Neural cell (in vitro differentiated cells): ENCODE results near the gene ZRANB3.

Experiments
- EZH2 ChIP-seq: fragments of 200-600, 300-800 bp; shearing (Covaris generic), sonication (generic); IDR thresholded peaks from 2 replicates; pipeline ENCODE4 v1.6.1; 2014; ENCODE audit warnings: antibody characterized with exemption, low read length, borderline replicate concordance, mild to moderate bottlenecking; ENCODE audit not compliant: insufficient read depth, poor library complexity, severe bottlenecking
- POLR2AphosphoS5 ChIP-seq: IDR thresholded peaks from 2 replicates; pipeline ENCODE4 v1.6.1; 2012
- SMC3 ChIP-seq: fragments of 450-650 bp; conservative IDR thresholded peaks from 2 replicates; pipeline ENCODE4 v1.6.1; 2014; ENCODE audit warnings: antibody characterized with exemption, mild to moderate bottlenecking, moderate library complexity; ENCODE audit not compliant: poor library complexity
- TF ChIP-seq, protein P1 (sequence below): IDR thresholded peaks from 2 replicates; pipeline ENCODE4 v1.6.1; 2012; ENCODE audit warnings: borderline replicate concordance
- TF ChIP-seq, protein P2 (sequence below): fragments of 450-650 bp; IDR thresholded peaks from 2 replicates; pipeline ENCODE4 v1.5.1; 2014; ENCODE audit warnings: antibody characterized with exemption, mild to moderate bottlenecking, moderate library complexity; ENCODE audit not compliant: poor library complexity, severe bottlenecking

DNA sequence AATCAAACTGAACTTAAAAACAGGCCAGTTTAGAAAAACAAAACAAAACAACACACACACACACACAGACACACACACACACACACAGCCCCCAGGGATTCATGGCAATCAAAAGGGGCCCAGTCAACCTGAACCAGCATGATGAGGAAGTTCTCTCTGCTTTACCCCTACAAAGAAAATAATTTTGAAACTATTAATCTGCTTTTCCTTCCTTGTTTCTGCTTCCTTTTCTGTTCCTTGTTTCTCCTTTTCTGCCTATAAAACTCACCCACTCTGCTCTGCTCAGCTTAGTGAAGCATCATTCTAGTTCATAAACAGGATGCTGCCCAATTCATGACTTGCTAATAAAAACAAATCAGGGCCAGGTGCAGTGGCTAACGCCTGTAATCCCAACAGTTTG is 275.8 kb downstream of the ZRANB3 start:
- TF ChIP-seq, protein P1, sequence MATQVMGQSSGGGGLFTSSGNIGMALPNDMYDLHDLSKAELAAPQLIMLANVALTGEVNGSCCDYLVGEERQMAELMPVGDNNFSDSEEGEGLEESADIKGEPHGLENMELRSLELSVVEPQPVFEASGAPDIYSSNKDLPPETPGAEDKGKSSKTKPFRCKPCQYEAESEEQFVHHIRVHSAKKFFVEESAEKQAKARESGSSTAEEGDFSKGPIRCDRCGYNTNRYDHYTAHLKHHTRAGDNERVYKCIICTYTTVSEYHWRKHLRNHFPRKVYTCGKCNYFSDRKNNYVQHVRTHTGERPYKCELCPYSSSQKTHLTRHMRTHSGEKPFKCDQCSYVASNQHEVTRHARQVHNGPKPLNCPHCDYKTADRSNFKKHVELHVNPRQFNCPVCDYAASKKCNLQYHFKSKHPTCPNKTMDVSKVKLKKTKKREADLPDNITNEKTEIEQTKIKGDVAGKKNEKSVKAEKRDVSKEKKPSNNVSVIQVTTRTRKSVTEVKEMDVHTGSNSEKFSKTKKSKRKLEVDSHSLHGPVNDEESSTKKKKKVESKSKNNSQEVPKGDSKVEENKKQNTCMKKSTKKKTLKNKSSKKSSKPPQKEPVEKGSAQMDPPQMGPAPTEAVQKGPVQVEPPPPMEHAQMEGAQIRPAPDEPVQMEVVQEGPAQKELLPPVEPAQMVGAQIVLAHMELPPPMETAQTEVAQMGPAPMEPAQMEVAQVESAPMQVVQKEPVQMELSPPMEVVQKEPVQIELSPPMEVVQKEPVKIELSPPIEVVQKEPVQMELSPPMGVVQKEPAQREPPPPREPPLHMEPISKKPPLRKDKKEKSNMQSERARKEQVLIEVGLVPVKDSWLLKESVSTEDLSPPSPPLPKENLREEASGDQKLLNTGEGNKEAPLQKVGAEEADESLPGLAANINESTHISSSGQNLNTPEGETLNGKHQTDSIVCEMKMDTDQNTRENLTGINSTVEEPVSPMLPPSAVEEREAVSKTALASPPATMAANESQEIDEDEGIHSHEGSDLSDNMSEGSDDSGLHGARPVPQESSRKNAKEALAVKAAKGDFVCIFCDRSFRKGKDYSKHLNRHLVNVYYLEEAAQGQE: no peak
- TF ChIP-seq, protein P2, sequence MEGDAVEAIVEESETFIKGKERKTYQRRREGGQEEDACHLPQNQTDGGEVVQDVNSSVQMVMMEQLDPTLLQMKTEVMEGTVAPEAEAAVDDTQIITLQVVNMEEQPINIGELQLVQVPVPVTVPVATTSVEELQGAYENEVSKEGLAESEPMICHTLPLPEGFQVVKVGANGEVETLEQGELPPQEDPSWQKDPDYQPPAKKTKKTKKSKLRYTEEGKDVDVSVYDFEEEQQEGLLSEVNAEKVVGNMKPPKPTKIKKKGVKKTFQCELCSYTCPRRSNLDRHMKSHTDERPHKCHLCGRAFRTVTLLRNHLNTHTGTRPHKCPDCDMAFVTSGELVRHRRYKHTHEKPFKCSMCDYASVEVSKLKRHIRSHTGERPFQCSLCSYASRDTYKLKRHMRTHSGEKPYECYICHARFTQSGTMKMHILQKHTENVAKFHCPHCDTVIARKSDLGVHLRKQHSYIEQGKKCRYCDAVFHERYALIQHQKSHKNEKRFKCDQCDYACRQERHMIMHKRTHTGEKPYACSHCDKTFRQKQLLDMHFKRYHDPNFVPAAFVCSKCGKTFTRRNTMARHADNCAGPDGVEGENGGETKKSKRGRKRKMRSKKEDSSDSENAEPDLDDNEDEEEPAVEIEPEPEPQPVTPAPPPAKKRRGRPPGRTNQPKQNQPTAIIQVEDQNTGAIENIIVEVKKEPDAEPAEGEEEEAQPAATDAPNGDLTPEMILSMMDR: no peak
- TF ChIP-seq EZH2 (no peak), SMC3 (no peak), POLR2AphosphoS5 (no peak)
